Kidney epithelial cell (primary cell): Measurements from ENCODE around the gene ARID3C. TPM values are rescaled to one million over a fixed set of nuclear protein-coding genes. Genes with fewer than 3 reads are reported as not detected.

Experiments used
- DNase-seq: peaks from one replicate; pipeline ENCODE4 v3.0.0-alpha.2; 2010; ENCODE audit warnings: low read depth
- H3K27me3 ChIP-seq: 2 replicates; pipeline ENCODE4 v1.6.0; 2011; ENCODE audit warnings: low read length; ENCODE audit not compliant: control insufficient read depth, insufficient read depth
- H3K36me3 ChIP-seq: 2 replicates; pipeline ENCODE4 v1.5.1; 2011; ENCODE audit warnings: low read length; ENCODE audit not compliant: control insufficient read depth, insufficient read depth
- H3K4me3 ChIP-seq: 2 replicates; pipeline ENCODE4 v1.5.1; 2011; ENCODE audit warnings: low read depth, mild to moderate bottlenecking, control low read depth, low read length
- total RNA-seq: library from RNA; depleted of rRNA; stranded (reverse); fragments of >200 nt; gene quantifications from 2 replicates; pipeline ENCODE4 v1.2.3, GENCODE V29; 2015
- TF ChIP-seq, protein P1 (sequence below): IDR thresholded peaks from 2 replicates; pipeline ENCODE4 v1.5.1; 2011; ENCODE audit warnings: mild to moderate bottlenecking, moderate library complexity, low read length, control low read depth, inconsistent platforms; ENCODE audit not compliant: insufficient read depth, poor library complexity, severe bottlenecking

The ARID3C gene
- total RNA-seq, 1 donor from 2014 or later: 1.0 TPM

DNA sequence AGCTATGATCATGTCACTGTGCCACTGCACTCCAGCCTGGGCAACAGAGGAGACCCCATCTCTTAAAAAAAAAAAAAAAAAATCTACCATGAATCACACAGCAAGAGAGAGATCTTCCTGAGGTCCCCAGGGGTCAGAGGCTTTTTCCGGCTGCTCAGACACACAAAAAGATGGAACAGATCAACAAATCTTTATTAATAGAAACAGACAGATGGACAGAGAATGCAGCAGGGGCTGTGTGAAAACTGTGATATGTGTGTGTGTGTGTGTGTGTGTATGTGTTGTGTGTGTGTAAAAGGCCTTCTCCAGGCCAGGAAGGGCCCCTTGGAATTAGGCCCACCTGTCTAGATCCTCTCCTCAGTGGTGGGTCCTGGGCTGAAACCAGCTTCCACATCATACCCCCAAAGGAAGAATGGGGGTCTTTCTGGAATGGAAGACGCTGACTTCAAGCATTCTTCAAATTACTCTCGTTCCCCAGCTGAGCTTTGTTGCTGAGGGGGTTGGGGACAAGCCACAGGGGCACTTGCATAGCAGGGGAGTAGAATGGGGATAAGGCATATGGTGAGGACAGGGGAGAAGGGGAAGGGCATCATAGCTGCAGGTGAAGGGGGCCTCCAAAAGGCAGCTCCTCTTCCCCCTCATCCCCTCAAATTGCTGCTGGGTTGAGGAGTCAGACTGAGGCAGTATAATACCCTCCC, 5.8 kb upstream of the ARID3C start:
- DNase-seq: no peak
- TF ChIP-seq, protein P1, sequence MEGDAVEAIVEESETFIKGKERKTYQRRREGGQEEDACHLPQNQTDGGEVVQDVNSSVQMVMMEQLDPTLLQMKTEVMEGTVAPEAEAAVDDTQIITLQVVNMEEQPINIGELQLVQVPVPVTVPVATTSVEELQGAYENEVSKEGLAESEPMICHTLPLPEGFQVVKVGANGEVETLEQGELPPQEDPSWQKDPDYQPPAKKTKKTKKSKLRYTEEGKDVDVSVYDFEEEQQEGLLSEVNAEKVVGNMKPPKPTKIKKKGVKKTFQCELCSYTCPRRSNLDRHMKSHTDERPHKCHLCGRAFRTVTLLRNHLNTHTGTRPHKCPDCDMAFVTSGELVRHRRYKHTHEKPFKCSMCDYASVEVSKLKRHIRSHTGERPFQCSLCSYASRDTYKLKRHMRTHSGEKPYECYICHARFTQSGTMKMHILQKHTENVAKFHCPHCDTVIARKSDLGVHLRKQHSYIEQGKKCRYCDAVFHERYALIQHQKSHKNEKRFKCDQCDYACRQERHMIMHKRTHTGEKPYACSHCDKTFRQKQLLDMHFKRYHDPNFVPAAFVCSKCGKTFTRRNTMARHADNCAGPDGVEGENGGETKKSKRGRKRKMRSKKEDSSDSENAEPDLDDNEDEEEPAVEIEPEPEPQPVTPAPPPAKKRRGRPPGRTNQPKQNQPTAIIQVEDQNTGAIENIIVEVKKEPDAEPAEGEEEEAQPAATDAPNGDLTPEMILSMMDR: no peak
- H3K36me3 ChIP-seq: no peaks in the 10 kb centered on the region
- H3K27me3 ChIP-seq: peaks cover 13% of the 10 kb centered on the region
- H3K4me3 ChIP-seq: no peak overlapping the region

- TF ChIP-seq, protein P1: peak; percentile 84
- no peaks in the 10 kb centered on the region for H3K36me3 ChIP-seq
- DNase-seq: no peak
These were observed 5.1 kb upstream of the ARID3C start for GRCh38 chr9:34633851-34634550.

DNA sequence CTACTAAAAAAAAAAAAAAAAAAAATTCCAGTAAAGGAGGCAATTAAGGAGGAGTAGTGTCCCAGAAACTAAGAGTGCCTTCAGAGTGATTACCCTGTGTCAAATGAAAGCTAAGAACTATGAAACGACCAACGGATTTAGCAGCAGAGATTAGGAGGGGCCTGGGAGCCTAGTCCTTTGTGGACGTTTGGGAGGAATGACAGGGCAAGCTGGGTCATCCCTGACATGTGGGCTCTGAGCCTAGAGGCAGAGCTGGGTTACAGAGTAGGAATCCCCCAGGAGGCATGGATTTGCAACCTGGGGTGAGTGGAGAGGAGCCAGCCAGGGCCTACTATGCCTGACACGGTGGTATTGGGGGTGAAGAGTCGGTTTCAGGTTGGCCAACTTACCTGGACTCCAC, 4.3 kb upstream of the ARID3C start:
- H3K36me3 ChIP-seq: no peaks in the 10 kb centered on the region
- H3K27me3 ChIP-seq: peaks cover 25% of the 10 kb centered on the region
- TF ChIP-seq, protein P1: no peak
- DNase-seq: no peak
- no peak overlapping the region for H3K4me3 ChIP-seq

More at GRCh38 chr9:34633851-34634550, 5.1 kb upstream of the ARID3C start:
- H3K27me3 ChIP-seq: peaks cover 18% of the 10 kb centered on the region
- no peak overlapping the region for H3K4me3 ChIP-seq

DNA sequence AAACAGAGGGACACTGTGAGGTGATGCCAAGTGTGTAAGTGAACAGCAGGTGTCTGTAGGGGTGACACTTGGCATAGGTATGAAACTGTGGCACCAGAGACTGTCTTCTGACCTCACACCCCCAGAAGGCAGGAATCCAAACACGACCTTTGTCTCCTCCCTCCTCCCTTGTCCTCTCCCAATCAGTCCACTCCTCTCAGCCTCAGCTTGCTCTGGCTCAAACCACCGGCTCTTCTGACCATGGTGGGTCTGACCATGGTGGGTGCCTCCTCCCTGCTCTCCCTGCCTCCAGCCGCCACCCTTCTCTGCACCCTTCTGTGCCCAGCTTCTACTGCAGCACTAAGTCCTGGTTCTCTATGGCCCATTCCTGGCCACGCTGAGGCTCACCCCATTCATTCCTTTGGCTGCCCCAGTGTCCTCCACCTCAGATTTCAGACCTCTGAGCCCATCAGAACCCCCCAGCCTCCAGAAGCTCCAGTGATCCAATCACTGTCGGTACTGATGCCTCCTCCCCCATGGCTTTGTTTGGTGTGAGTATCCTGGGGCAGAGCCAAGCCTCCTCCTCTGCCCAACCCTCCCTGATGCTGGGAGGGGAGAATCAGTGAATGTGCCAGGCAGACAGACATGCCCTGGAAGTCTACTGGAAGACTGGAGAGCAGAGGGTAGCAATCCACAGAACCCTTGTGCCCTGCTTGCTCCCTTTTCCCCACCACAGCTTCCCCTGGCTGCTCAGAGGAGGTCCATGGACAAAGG, 1.7 kb upstream of the ARID3C start:
- H3K27me3 ChIP-seq: peaks cover 47% of the 10 kb centered on the region
- TF ChIP-seq, protein P1: no peak
- no peaks in the 10 kb centered on the region for H3K36me3 ChIP-seq
- H3K4me3 ChIP-seq: no peak overlapping the region
- DNase-seq: no peak

- Histone ChIP-seq H3K27me3 (peaks cover 58% of the 10 kb centered on the region), H3K36me3 (no peaks in the 10 kb centered on the region), H3K4me3 (no peak overlapping the region)
- TF ChIP-seq, protein P1: no peak
- DNase-seq: no peak
These were observed 584 bp upstream of the ARID3C start for GRCh38 chr9:34629491-34629808.
